Duodenal mucosa (tissue), 2 donors: ENCODE measurements around the gene SYNGR1.

Source experiments
- H3K27ac ChIP-seq: one replicate; pipeline ENCODE4 v1.7.0; 2013; ENCODE audit warnings: low read depth, low read length
- H3K27me3 ChIP-seq, 2 donors: one replicate each; pipeline ENCODE4 v1.7.0; 2013; ENCODE audit warnings: low read length in 2 of 2, control low read depth in 1 of 2; ENCODE audit not compliant: insufficient read depth in 2 of 2, control insufficient read depth in 1 of 2
- H3K36me3 ChIP-seq, 2 donors: one replicate each; pipeline ENCODE4 v1.7.0; 2013; ENCODE audit warnings: low read length in 2 of 2, control low read depth in 1 of 2; ENCODE audit not compliant: insufficient read depth in 2 of 2, control insufficient read depth in 1 of 2
- H3K4me1 ChIP-seq, 2 donors: one replicate each; pipeline ENCODE4 v1.7.0; 2013; ENCODE audit warnings: low read length in 2 of 2, control low read depth in 1 of 2; ENCODE audit not compliant: insufficient read depth in 2 of 2, control insufficient read depth in 1 of 2
- H3K4me3 ChIP-seq, 2 donors: one replicate each; pipeline ENCODE4 v1.7.0; 2013; ENCODE audit warnings: low read length in 2 of 2, low read depth in 1 of 2
- H3K9ac ChIP-seq, 2 donors: one replicate each; pipeline ENCODE4 v1.7.0; 2013; ENCODE audit warnings: low read length in 2 of 2, low read depth in 1 of 2
- H3K9me3 ChIP-seq, 2 donors: one replicate each; pipeline ENCODE4 v1.7.0; 2013; ENCODE audit warnings: low read length in 2 of 2, control low read depth in 1 of 2; ENCODE audit not compliant: control insufficient read depth in 1 of 2

SYNGR1 gene

GRCh38 chr22:39368461-39368911, 18.7 kb downstream of the SYNGR1 start:
- no peak overlapping the region for H3K27ac ChIP-seq
- H3K36me3 ChIP-seq, result no peaks in the 10 kb centered on the region
- H3K9ac ChIP-seq, result no peak overlapping the region
- peaks cover 0 to 5% of the 10 kb centered on the region in 2 donors for H3K9me3 ChIP-seq
- H3K4me1 ChIP-seq, result no peaks in the 10 kb centered on the region
- no peak overlapping the region for H3K4me3 ChIP-seq
- H3K27me3 ChIP-seq, result no peaks in the 10 kb centered on the region

GRCh38 chr22:39369186-39369585, 19.4 kb downstream of the SYNGR1 start:
- Histone ChIP-seq H3K27ac (no peak overlapping the region), H3K4me3 (no peak overlapping the region), H3K9ac (no peak overlapping the region), H3K9me3 (peaks cover 0 to 5% of the 10 kb centered on the region in 2 donors), H3K36me3 (no peaks in the 10 kb centered on the region), H3K4me1 (no peaks in the 10 kb centered on the region), H3K27me3 (no peaks in the 10 kb centered on the region)

- no peaks in the 10 kb centered on the region for H3K36me3 ChIP-seq
- no peak overlapping the region for H3K4me3 ChIP-seq
- no peaks in the 10 kb centered on the region for H3K4me1 ChIP-seq
- H3K9me3 ChIP-seq, result peaks cover 0 to 5% of the 10 kb centered on the region in 2 donors
- no peaks in the 10 kb centered on the region for H3K27me3 ChIP-seq
- H3K27ac ChIP-seq, result no peak overlapping the region
- no peak overlapping the region for H3K9ac ChIP-seq
Measured at GRCh38 chr22:39369586-39369985, 19.8 kb downstream of the SYNGR1 start.

- H3K4me1 ChIP-seq, result no peaks in the 10 kb centered on the region
- no peak overlapping the region for H3K27ac ChIP-seq
- H3K27me3 ChIP-seq, result no peaks in the 10 kb centered on the region
- H3K9ac ChIP-seq, result no peak overlapping the region
- H3K9me3 ChIP-seq, result peaks cover 0 to 5% of the 10 kb centered on the region in 2 donors
- H3K4me3 ChIP-seq, result no peak overlapping the region
- H3K36me3 ChIP-seq, result no peaks in the 10 kb centered on the region
Measured at GRCh38 chr22:39371732-39372131, 21.9 kb downstream of the SYNGR1 start.

GRCh38 chr22:39374191-39374590, 24.4 kb downstream of the SYNGR1 start:
- H3K9me3 ChIP-seq, result peaks cover 0 to 5% of the 10 kb centered on the region in 2 donors
- no peak overlapping the region for H3K9ac ChIP-seq
- no peaks in the 10 kb centered on the region for H3K27me3 ChIP-seq
- no peaks in the 10 kb centered on the region for H3K4me1 ChIP-seq
- no peaks in the 10 kb centered on the region for H3K36me3 ChIP-seq
- H3K27ac ChIP-seq, result no peak overlapping the region
- H3K4me3 ChIP-seq, result no peak overlapping the region

- no peak overlapping the region for H3K9ac ChIP-seq
Measured at GRCh38 chr22:39374801-39375200, 25.0 kb downstream of the SYNGR1 start.

GRCh38 chr22:39375646-39376045, 25.9 kb downstream of the SYNGR1 start:
- H3K4me1 ChIP-seq, result no peaks in the 10 kb centered on the region
- H3K36me3 ChIP-seq, result no peaks in the 10 kb centered on the region
- H3K9me3 ChIP-seq, result peaks cover 0 to 5% of the 10 kb centered on the region in 2 donors
- H3K4me3 ChIP-seq, result no peak overlapping the region
- no peak overlapping the region for H3K27ac ChIP-seq
- H3K9ac ChIP-seq, result no peak overlapping the region
- no peaks in the 10 kb centered on the region for H3K27me3 ChIP-seq

More at GRCh38 chr22:39374801-39375200, 25.0 kb downstream of the SYNGR1 start:
- no peak overlapping the region for H3K27ac ChIP-seq
- H3K36me3 ChIP-seq, result no peaks in the 10 kb centered on the region
- H3K9me3 ChIP-seq, result peaks cover 0 to 5% of the 10 kb centered on the region in 2 donors
- no peaks in the 10 kb centered on the region for H3K27me3 ChIP-seq
- no peaks in the 10 kb centered on the region for H3K4me1 ChIP-seq
- no peak overlapping the region for H3K4me3 ChIP-seq

GRCh38 chr22:39379756-39380730, 30.3 kb downstream of the SYNGR1 start:
- Histone ChIP-seq H3K9ac (no peak overlapping the region), H3K36me3 (no peaks in the 10 kb centered on the region), H3K27me3 (peaks cover 3 to 7% of the 10 kb centered on the region in 2 donors), H3K9me3 (no peaks in the 10 kb centered on the region), H3K4me1 (no peaks in the 10 kb centered on the region), H3K27ac (no peak overlapping the region), H3K4me3 (no peak overlapping the region)

- H3K27me3 ChIP-seq, result peaks cover 3 to 7% of the 10 kb centered on the region in 2 donors
- no peak overlapping the region for H3K9ac ChIP-seq
- no peak overlapping the region for H3K27ac ChIP-seq
- H3K36me3 ChIP-seq, result no peaks in the 10 kb centered on the region
- no peaks in the 10 kb centered on the region for H3K4me1 ChIP-seq
- H3K4me3 ChIP-seq, result no peak overlapping the region
- H3K9me3 ChIP-seq, result no peaks in the 10 kb centered on the region
Measured at GRCh38 chr22:39381009-39381755, 31.4 kb downstream of the SYNGR1 start.

GRCh38 chr22:39381930-39382329, 32.1 kb downstream of the SYNGR1 start:
- H3K9me3 ChIP-seq, result no peaks in the 10 kb centered on the region
- H3K27ac ChIP-seq, result no peak overlapping the region
- no peak overlapping the region for H3K4me3 ChIP-seq
- no peak overlapping the region for H3K9ac ChIP-seq
- H3K27me3 ChIP-seq, result peaks cover 3 to 7% of the 10 kb centered on the region in 2 donors
- H3K4me1 ChIP-seq, result no peaks in the 10 kb centered on the region
- H3K36me3 ChIP-seq, result no peaks in the 10 kb centered on the region
